GM23338 (cell line): Measurements from ENCODE around the gene GRIA3. TPM values are rescaled to one million over a fixed set of nuclear protein-coding genes. Genes with fewer than 3 reads are reported as not detected.

Source experiments
- ATAC-seq: fragments of 200-7000 bp; cut with Tn5 transposase; 3 replicates; pipeline ENCODE4 v1.9.1; 2020
- DNase-seq: peaks from one replicate; pipeline ENCODE4 v3.0.0-alpha.2; 2015; ENCODE audit warnings: low spot score
- H2AFZ ChIP-seq: fragments of 200-600 bp; sonication (generic); 2 replicates; pipeline ENCODE4 v1.8.0; 2016; ENCODE audit warnings: antibody characterized with exemption, mild to moderate bottlenecking, moderate library complexity
- H3F3A ChIP-seq: fragments of 200-600 bp; sonication (generic); replicated peaks from 2 replicates; pipeline ENCODE4 v1.8.0; 2017; ENCODE audit warnings: antibody characterized with exemption, mixed run types, low read depth
- H3K27ac ChIP-seq: fragments of 200-600 bp; sonication (generic); 2 replicates; pipeline ENCODE4 v1.6.1; 2016; ENCODE audit warnings: low read depth
- H3K27me3 ChIP-seq: fragments of 200-600 bp; sonication (generic); 2 replicates; pipeline ENCODE4 v1.8.0; 2016; ENCODE audit warnings: mild to moderate bottlenecking, mixed run types, moderate library complexity; ENCODE audit not compliant: insufficient read depth
- H3K36me3 ChIP-seq: fragments of 200-600 bp; sonication (generic); 2 replicates; pipeline ENCODE4 v1.8.0; 2016; ENCODE audit warnings: mild to moderate bottlenecking; ENCODE audit not compliant: insufficient read depth
- H3K4me1 ChIP-seq: fragments of 200-600 bp; sonication (generic); 2 replicates; pipeline ENCODE4 v1.8.0; 2016; ENCODE audit warnings: mild to moderate bottlenecking, moderate library complexity; ENCODE audit not compliant: insufficient read depth
- H3K4me2 ChIP-seq: fragments of 200-600 bp; sonication (generic); 2 replicates; pipeline ENCODE4 v1.7.1; 2017; ENCODE audit warnings: mixed run types
- H3K4me3 ChIP-seq: fragments of 200-600 bp; sonication (generic); 2 replicates; pipeline ENCODE4 v1.6.1; 2016; ENCODE audit warnings: mixed run types
- H3K79me2 ChIP-seq: fragments of 200-600 bp; sonication (generic); replicated peaks from 2 replicates; pipeline ENCODE4 v1.8.0; 2017; ENCODE audit warnings: mild to moderate bottlenecking; ENCODE audit not compliant: insufficient read depth
- H3K9me2 ChIP-seq: fragments of 200-600 bp; sonication (generic); 2 replicates; pipeline ENCODE4 v1.8.0; 2017; ENCODE audit not compliant: insufficient read depth
- H4K20me1 ChIP-seq: fragments of 200-600 bp; sonication (generic); replicated peaks from 2 replicates; pipeline ENCODE4 v1.8.0; 2017; ENCODE audit warnings: mild to moderate bottlenecking; ENCODE audit not compliant: insufficient read depth
- H3K27ac Mint-ChIP-seq: 2 replicates; pipeline ENCODE4 v1.8.0; 2020; ENCODE audit warnings: inconsistent platforms, mild to moderate bottlenecking, moderate library complexity, mixed read lengths
- H3K27me3 Mint-ChIP-seq: 3 replicates; pipeline ENCODE4 v1.8.0; 2022; ENCODE audit warnings: low read depth, mild to moderate bottlenecking, moderate library complexity, mixed read lengths, inconsistent platforms; ENCODE audit not compliant: insufficient read depth, poor library complexity
- H3K36me3 Mint-ChIP-seq: 3 replicates; pipeline ENCODE4 v1.8.0; 2021; ENCODE audit warnings: low read depth, mild to moderate bottlenecking, inconsistent platforms, moderate library complexity, mixed read lengths
- H3K4me1 Mint-ChIP-seq: 3 replicates; pipeline ENCODE4 v1.8.0; 2020; ENCODE audit warnings: mild to moderate bottlenecking, inconsistent platforms, mixed read lengths
- H3K4me3 Mint-ChIP-seq: 3 replicates; pipeline ENCODE4 v1.8.0; 2021; ENCODE audit warnings: moderate library complexity, mild to moderate bottlenecking, inconsistent platforms, mixed read lengths
- H3K9me3 Mint-ChIP-seq: 3 replicates; pipeline ENCODE4 v1.8.0; 2020; ENCODE audit warnings: moderate library complexity, mild to moderate bottlenecking, inconsistent platforms, mixed read lengths
- CREB1 ChIP-seq: fragments of 250-450 bp; sonication (Bioruptor Pico); IDR thresholded peaks from 2 replicates; pipeline ENCODE4 v1.5.0; 2020; ENCODE audit warnings: low read depth, mild to moderate bottlenecking, moderate library complexity
- CTCF ChIP-seq, 2 experiments: fragments of 200-600 bp in 1 of 2; sonication (generic) in 1 of 2; conservative IDR thresholded peaks; 2 replicates each; pipeline versions ENCODE4 v1.5.1 to v1.6.1; 2016 to 2017; ENCODE audit warnings: antibody characterized with exemption in 2 of 2, low read depth in 2 of 2, mild to moderate bottlenecking in 2 of 2, moderate library complexity in 1 of 2
- ETS1 ChIP-seq: IDR thresholded peaks from 2 replicates; pipeline ENCODE4 v1.6.1; 2016; ENCODE audit warnings: antibody characterized with exemption
- EZH2 ChIP-seq: fragments of 200-600 bp; sonication (generic); IDR thresholded peaks from one replicate; pipeline ENCODE4 v1.8.0; 2017; ENCODE audit warnings: antibody characterized with exemption, mild to moderate bottlenecking, low read depth; ENCODE audit not compliant: unreplicated experiment
- EZH2phosphoT487 ChIP-seq: fragments of 200-600 bp; sonication (generic); IDR thresholded peaks from one replicate; pipeline ENCODE4 v1.8.1; 2018; ENCODE audit warnings: antibody characterized with exemption; ENCODE audit not compliant: unreplicated experiment
- JUNB ChIP-seq: IDR thresholded peaks from one replicate; pipeline ENCODE4 v1.6.1; 2016; ENCODE audit warnings: antibody characterized with exemption; ENCODE audit not compliant: unreplicated experiment
- NANOG ChIP-seq: IDR thresholded peaks from 2 replicates; pipeline ENCODE4 v1.6.1; 2016; ENCODE audit warnings: antibody characterized with exemption, borderline replicate concordance
- POLR2AphosphoS5 ChIP-seq: IDR thresholded peaks from 2 replicates; pipeline ENCODE4 v1.6.1; 2016; ENCODE audit warnings: antibody characterized with exemption, low read depth
- REST ChIP-seq: IDR thresholded peaks from one replicate; pipeline ENCODE4 v1.6.1; 2018; ENCODE audit warnings: antibody characterized with exemption; ENCODE audit not compliant: unreplicated experiment
- ZNF114 ChIP-seq: fragments of 250-450 bp; sonication (Bioruptor Pico); IDR thresholded peaks from 2 replicates; pipeline ENCODE4 v1.5.0; 2020; ENCODE audit warnings: mild to moderate bottlenecking, moderate library complexity
- polyA plus RNA-seq: library from polyadenylated mRNA; unstranded; fragments of >200 nt; fragmentation: Nextera tagmentation; extraction: Ambion mirVana; gene quantifications from 2 replicates; pipeline ENCODE4 v1.2.1, GENCODE V29; 2016
- total RNA-seq: library from RNA; depleted of rRNA; stranded (reverse); fragments of >200 nt; shearing (Covaris generic); gene quantifications from 2 replicates; pipeline ENCODE4 v1.2.3, GENCODE V29; 2014

The GRIA3 gene
- total and polyA plus RNA-seq, 2 experiments from 2014 or later, result 2.7 to 5.6 TPM

GRCh38 chrX:123256378-123256777, 72.3 kb downstream of the GRIA3 start (continued):
- no peak for TF ChIP-seq CTCF (conservative IDR thresholded peaks at IDR 0.05; ENCODE audit: low read depth in 2 of 2)
- no peak for TF ChIP-seq POLR2AphosphoS5
- TF ChIP-seq REST, result no peak
- no peak for TF ChIP-seq CREB1 (CRISPR knock-in tag)
- no peak for TF ChIP-seq JUNB
- no peak for TF ChIP-seq EZH2

GRCh38 chrX:123260920-123261418, 76.9 kb downstream of the GRIA3 start:
- Mint-ChIP-seq H3K9me3 (no peaks in the 10 kb centered on the region), H3K4me1 (peaks cover 26% of the 10 kb centered on the region; the same call in 2 of the 3 replicates), H3K27ac (no peak overlapping the region), H3K4me3 (no peak overlapping the region), H3K36me3 (no peaks in the 10 kb centered on the region), H3K27me3 (peaks cover 4% of the 10 kb centered on the region)
- no peak for ATAC-seq
- Histone ChIP-seq H3K4me1 (peaks cover 7% of the 10 kb centered on the region; the same call in 1 of the 2 replicates), H3K9me2 (no peaks in the 10 kb centered on the region), H3K4me2 (no peak overlapping the region), H3F3A (no peaks in the 10 kb centered on the region), H4K20me1 (no peaks in the 10 kb centered on the region), H2AFZ (no peak overlapping the region), H3K79me2 (no peaks in the 10 kb centered on the region), H3K36me3 (no peaks in the 10 kb centered on the region), H3K27me3 (no peaks in the 10 kb centered on the region), H3K27ac (no peak overlapping the region), H3K4me3 (no peak overlapping the region)
- no peak for DNase-seq
- TF ChIP-seq ZNF114 (CRISPR knock-in tag), result no peak
- TF ChIP-seq EZH2, result no peak
- no peak for TF ChIP-seq CTCF (conservative IDR thresholded peaks at IDR 0.05; ENCODE audit: low read depth in 2 of 2)
- TF ChIP-seq EZH2phosphoT487, result no peak
- TF ChIP-seq REST, result no peak
- TF ChIP-seq ETS1, result no peak
- TF ChIP-seq NANOG, result no peak
